Measurements from ENCODE around the gene MACROH2A1.

- TF ChIP-seq SUZ12 (IDR thresholded peaks at IDR 0.05; ENCODE audit: extremely low read depth, insufficient read depth, insufficient read length) (no peak), ZNF274 (IDR thresholded peaks at IDR 0.05; ENCODE audit: low read depth, low read length) (no peak)
Observed at GRCh38 chr5:135443161-135443960, 44.3 kb upstream of the MACROH2A1 start.
